Measurements from ENCODE around the gene PTGFRN. TPM values are rescaled to one million over a fixed set of nuclear protein-coding genes. Genes with fewer than 3 reads are reported as not detected.

Gene PTGFRN
- total and polyA plus RNA-seq, 9 of the 15 experiments (the other 6 are each of a cell fraction or from before 2014, with no cell fraction given): 17.3 to 33.1 (median 25.7) TPM

GRCh38 chr1:116966791-116967190, 57.1 kb downstream of the PTGFRN start (continued):
- TF ChIP-seq MGA (IDR thresholded peaks at IDR 0.05) (no peak), TAF15 (IDR thresholded peaks at IDR 0.05; ENCODE audit: low read depth, low read length) (no peak), RHOXF2B (CRISPR knock-in tag; conservative IDR thresholded peaks at IDR 0.05) (no peak)
